Measurements from ENCODE around the gene DPPA2. TPM values are rescaled to one million over a fixed set of nuclear protein-coding genes. Genes with fewer than 3 reads are reported as not detected.

DPPA2 gene
- total RNA-seq, 2 donors from 2014 or later = not detected

DNA sequence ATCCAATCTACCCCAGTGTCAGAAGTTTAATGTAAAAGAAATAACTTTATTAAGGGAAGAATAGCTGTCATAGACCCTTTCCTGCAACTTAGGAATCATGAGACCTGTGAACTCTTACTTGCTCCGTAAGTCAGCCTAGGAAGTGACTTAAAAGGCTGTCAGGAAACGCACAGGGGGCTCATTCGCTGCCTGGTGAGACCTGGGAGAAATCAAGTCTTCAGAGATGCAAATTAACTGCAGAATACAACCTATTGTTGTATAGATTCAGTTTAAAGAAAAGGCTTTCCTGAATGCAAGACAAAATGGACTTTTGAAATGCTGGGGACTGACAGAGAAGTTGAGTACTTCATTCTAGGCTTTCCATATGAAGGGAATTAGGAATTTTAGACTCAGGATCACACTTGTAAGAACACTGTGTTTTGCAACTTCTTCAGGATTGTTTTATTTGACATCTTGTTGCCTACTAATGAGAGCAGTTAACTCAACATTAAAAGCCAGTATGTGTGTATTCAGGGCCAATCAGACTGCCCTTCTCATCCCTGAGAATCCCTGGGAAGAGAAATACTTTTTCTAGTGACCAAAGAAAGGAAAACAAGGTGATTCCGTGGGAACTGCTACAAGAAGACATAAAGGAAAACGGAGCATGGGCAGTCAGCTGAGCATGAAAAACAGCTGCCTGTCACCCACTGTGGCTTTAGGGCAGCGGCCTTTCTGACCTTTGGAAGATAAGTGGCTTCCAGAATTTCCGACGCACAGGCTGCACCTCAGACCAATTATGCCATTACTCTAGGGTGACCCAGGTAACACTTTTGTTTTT lies 39.5 kb upstream of the DPPA2 start:
- Histone ChIP-seq H3K4me3 (no peak overlapping the region), H3K36me3 (no peaks in the 10 kb centered on the region), H3K9me3 (no peaks in the 10 kb centered on the region), H3K9ac (ENCODE audit: low read depth in 2 of 2, low read length in 2 of 2) (no peak overlapping the region), H3K4me1 (no peaks in the 10 kb centered on the region), H3K27ac (no peak overlapping the region), H3K27me3 (no peaks in the 10 kb centered on the region)
- no peak for DNase-seq
- TF ChIP-seq, protein P1, sequence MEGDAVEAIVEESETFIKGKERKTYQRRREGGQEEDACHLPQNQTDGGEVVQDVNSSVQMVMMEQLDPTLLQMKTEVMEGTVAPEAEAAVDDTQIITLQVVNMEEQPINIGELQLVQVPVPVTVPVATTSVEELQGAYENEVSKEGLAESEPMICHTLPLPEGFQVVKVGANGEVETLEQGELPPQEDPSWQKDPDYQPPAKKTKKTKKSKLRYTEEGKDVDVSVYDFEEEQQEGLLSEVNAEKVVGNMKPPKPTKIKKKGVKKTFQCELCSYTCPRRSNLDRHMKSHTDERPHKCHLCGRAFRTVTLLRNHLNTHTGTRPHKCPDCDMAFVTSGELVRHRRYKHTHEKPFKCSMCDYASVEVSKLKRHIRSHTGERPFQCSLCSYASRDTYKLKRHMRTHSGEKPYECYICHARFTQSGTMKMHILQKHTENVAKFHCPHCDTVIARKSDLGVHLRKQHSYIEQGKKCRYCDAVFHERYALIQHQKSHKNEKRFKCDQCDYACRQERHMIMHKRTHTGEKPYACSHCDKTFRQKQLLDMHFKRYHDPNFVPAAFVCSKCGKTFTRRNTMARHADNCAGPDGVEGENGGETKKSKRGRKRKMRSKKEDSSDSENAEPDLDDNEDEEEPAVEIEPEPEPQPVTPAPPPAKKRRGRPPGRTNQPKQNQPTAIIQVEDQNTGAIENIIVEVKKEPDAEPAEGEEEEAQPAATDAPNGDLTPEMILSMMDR (IDR thresholded peaks at IDR 0.05) = no peak
- intact Hi-C loops (cut with DNase I) = no loop called here

DNA sequence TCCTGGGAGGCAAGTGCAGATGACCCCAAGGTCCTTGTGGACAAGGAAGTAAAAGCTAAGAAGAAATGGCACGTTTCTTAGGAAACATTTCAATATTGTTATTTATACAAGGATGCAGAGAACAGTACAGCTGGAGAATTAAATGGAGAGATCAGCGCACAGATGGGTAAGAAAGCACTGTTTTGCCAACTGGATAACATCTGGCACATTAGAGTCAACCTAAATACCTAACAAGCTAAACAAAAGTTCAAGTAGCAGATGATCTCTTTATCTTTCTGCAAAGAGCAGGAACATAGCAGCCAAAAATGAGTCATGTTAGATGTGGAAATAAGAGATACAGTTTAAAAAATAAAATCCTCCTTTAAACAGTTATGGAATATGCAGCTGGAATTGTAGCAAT lies 36.7 kb upstream of the DPPA2 start:
- Histone ChIP-seq H3K36me3 (no peaks in the 10 kb centered on the region), H3K27ac (no peak overlapping the region), H3K9me3 (no peaks in the 10 kb centered on the region), H3K4me1 (no peaks in the 10 kb centered on the region), H3K9ac (ENCODE audit: low read depth in 2 of 2, low read length in 2 of 2) (no peak overlapping the region), H3K4me3 (no peak overlapping the region), H3K27me3 (no peaks in the 10 kb centered on the region)
- no peak for DNase-seq
- TF ChIP-seq, protein P1 (IDR thresholded peaks at IDR 0.05) = no peak
- intact Hi-C loops (cut with DNase I) = no loop called here

DNA sequence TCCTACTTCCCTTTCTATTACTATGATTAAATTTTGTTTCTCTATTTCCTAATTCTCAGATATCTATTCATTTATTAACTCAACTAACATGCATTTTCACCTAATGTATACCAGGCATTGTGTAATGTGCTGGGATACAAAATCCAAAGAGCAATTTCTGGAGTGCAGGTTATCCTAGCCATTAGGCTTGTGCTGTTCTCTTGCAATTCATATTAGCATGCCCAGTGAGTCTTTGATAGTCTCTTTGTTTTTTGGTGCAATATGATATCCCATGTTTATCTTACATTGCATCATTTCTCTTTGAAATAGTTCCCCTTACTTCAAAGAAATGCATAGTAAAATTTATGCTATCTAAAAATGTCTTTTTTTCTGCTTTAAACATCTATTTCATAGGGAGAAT lies 34.9 kb upstream of the DPPA2 start:
- intact Hi-C loops (cut with DNase I) = no loop called here
- no peak overlapping the region for H3K27ac ChIP-seq
- no peaks in the 10 kb centered on the region for H3K4me1 ChIP-seq
- DNase-seq = no peak
- H3K9ac ChIP-seq (ENCODE audit: low read depth in 2 of 2, low read length in 2 of 2) = no peak overlapping the region
- H3K4me3 ChIP-seq = no peak overlapping the region
- H3K27me3 ChIP-seq = no peaks in the 10 kb centered on the region
- no peaks in the 10 kb centered on the region for H3K36me3 ChIP-seq
- TF ChIP-seq, protein P1 (IDR thresholded peaks at IDR 0.05) = no peak
- H3K9me3 ChIP-seq = no peaks in the 10 kb centered on the region

DNA sequence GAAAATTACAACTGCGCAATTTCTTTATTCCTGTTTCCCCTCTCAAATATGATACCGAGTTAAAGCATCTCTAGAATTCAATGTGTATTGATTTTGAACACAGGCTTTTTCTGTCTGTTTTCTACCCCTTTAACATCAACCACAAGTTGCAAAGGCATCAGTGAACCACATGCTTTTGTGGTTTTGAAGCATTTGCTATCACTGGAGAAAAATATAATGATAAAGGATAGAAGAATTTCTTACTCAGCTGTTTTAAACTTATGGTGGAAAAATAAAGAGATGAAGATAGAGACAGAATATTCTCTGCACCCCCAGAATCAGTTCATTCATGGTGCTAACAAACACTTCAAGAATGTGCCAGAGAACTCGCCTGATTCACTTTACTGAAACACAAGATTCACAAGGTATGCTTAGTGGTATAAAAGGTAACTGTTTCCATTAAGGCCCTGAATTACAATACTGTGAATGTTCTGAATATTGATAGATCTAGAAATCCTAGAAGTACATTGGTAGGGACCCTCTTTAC lies 30.5 kb upstream of the DPPA2 start:
- Histone ChIP-seq H3K4me3 (no peak overlapping the region), H3K27ac (no peak overlapping the region), H3K36me3 (no peaks in the 10 kb centered on the region), H3K27me3 (no peaks in the 10 kb centered on the region), H3K9ac (ENCODE audit: low read depth in 2 of 2, low read length in 2 of 2) (no peak overlapping the region), H3K9me3 (no peaks in the 10 kb centered on the region), H3K4me1 (no peaks in the 10 kb centered on the region)
- intact Hi-C loops (cut with DNase I) = no loop called here
- TF ChIP-seq, protein P1 (IDR thresholded peaks at IDR 0.05) = no peak
- no peak for DNase-seq

DNA sequence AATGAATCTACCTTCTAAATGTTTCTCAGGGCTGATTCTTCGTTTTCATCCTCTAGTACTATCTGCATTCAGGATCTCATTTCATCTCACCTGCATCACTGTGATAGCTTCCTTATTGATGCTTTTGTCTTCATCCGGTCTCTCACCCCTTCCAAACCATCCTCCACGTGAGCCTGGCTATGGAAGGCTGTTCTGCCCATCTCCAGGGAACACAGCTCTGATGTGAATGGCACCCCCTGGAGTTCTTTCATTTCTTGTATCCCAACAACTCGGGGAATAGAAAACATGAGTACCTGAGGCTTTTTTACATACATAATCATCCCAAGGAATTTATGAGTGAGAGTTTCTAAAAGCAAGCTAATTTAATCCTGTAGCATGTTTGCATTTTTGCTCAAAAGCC lies 29.8 kb upstream of the DPPA2 start:
- TF ChIP-seq, protein P1 (IDR thresholded peaks at IDR 0.05) = no peak
- Histone ChIP-seq H3K9me3 (no peaks in the 10 kb centered on the region), H3K27ac (no peak overlapping the region), H3K4me3 (no peak overlapping the region), H3K9ac (ENCODE audit: low read depth in 2 of 2, low read length in 2 of 2) (no peak overlapping the region), H3K4me1 (no peaks in the 10 kb centered on the region), H3K36me3 (no peaks in the 10 kb centered on the region), H3K27me3 (no peaks in the 10 kb centered on the region)
- no peak for DNase-seq
- intact Hi-C loops (cut with DNase I) = no loop called here

Data from colonic mucosa (tissue), 4 donors.